ENCODE measurements around the gene RNF19B. TPM values are rescaled to one million over a fixed set of nuclear protein-coding genes. Genes with fewer than 3 reads are reported as not detected.
A peak's percentile ranks its signal among the peaks of the same experiment; 100 is the strongest.

The RNF19B gene
- total and polyA plus RNA-seq, 10 of the 15 experiments (the other 5 are each of a cell fraction or from before 2014, with no cell fraction given) = 2.8 to 32.6 (median 16.6) TPM

GRCh38 chr1:32981003-32981901 is 16.6 kb upstream of the RNF19B start (continued):
- TF ChIP-seq, protein P1, sequence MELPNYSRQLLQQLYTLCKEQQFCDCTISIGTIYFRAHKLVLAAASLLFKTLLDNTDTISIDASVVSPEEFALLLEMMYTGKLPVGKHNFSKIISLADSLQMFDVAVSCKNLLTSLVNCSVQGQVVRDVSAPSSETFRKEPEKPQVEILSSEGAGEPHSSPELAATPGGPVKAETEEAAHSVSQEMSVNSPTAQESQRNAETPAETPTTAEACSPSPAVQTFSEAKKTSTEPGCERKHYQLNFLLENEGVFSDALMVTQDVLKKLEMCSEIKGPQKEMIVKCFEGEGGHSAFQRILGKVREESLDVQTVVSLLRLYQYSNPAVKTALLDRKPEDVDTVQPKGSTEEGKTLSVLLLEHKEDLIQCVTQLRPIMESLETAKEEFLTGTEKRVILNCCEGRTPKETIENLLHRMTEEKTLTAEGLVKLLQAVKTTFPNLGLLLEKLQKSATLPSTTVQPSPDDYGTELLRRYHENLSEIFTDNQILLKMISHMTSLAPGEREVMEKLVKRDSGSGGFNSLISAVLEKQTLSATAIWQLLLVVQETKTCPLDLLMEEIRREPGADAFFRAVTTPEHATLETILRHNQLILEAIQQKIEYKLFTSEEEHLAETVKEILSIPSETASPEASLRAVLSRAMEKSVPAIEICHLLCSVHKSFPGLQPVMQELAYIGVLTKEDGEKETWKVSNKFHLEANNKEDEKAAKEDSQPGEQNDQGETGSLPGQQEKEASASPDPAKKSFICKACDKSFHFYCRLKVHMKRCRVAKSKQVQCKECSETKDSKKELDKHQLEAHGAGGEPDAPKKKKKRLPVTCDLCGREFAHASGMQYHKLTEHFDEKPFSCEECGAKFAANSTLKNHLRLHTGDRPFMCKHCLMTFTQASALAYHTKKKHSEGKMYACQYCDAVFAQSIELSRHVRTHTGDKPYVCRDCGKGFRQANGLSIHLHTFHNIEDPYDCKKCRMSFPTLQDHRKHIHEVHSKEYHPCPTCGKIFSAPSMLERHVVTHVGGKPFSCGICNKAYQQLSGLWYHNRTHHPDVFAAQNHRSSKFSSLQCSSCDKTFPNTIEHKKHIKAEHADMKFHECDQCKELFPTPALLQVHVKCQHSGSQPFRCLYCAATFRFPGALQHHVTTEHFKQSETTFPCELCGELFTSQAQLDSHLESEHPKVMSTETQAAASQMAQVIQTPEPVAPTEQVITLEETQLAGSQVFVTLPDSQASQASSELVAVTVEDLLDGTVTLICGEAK (IDR thresholded peaks at IDR 0.05; ENCODE audit: borderline replicate concordance) = 0 out of 2 replicates have a peak, but pooled peaks have one; percentile 18
- TF ChIP-seq EED (IDR thresholded peaks at IDR 0.05; ENCODE audit: low read depth) = peak; percentile 99
- TF ChIP-seq USF2 (IDR thresholded peaks at IDR 0.05; ENCODE audit: borderline replicate concordance, low read depth, low read length) = no peak; the same call in 1 of the 2 replicates
- no peak for TF ChIP-seq SRF (IDR thresholded peaks at IDR 0.05; ENCODE audit: low read depth in 2 of 2, low read length in 2 of 2)
- TF ChIP-seq ZNF217 (IDR thresholded peaks at IDR 0.05) = 0 out of 2 replicates have a peak, but pooled peaks have one; percentile 15
- peak; percentile 29; the same call in 1 of the 2 replicates for TF ChIP-seq RAD51 (IDR thresholded peaks at IDR 0.05)
- no peak for TF ChIP-seq NFYA (IDR thresholded peaks at IDR 0.05; ENCODE audit: borderline replicate concordance, low read depth, low read length)
- TF ChIP-seq PRDM15 (CRISPR knock-in tag; IDR thresholded peaks at IDR 0.05) = no peak
- TF ChIP-seq MTA2 (IDR thresholded peaks at IDR 0.05; ENCODE audit: low read depth) = peak; percentile 83
- TF ChIP-seq CBX5 (IDR thresholded peaks at IDR 0.05; ENCODE audit: low read depth) = no peak
- 0 out of 2 replicates have a peak, but pooled peaks have one; percentile 31 for TF ChIP-seq SMAD5 (IDR thresholded peaks at IDR 0.05; ENCODE audit: low read depth)
- no peak for TF ChIP-seq IRF5 (IDR thresholded peaks at IDR 0.05; ENCODE audit: borderline replicate concordance)
- no peak for TF ChIP-seq PAX8 (IDR thresholded peaks at IDR 0.05)
- TF ChIP-seq MTA3 (IDR thresholded peaks at IDR 0.05; ENCODE audit: borderline replicate concordance, low read length) = peak; percentile 76
- no peak for TF ChIP-seq BCLAF1 (IDR thresholded peaks at IDR 0.05)
